Astrocyte of the cerebellum (primary cell): Measurements from ENCODE around the gene AQP12A.
"Not testable (repeated sequence)": the region's sequence is repeated elsewhere in the genome, so short reads cannot be mapped to it uniquely, and the experiment has no call there.

Source experiments
- DNase-seq: peaks from one replicate; pipeline ENCODE4 v3.0.0-alpha.2; 2011; ENCODE audit warnings: low read depth
- H3K4me3 ChIP-seq: 2 replicates; pipeline ENCODE4 v1.5.1; 2011; ENCODE audit warnings: mild to moderate bottlenecking, low read depth, low read length, moderate library complexity
- in situ Hi-C: cut with HindIII; loops from 2 replicates; pipeline ENCODE4 v1.10.0; 2017; ENCODE audit warnings: low sequenced_read_pairs
- TF ChIP-seq, protein P1 (sequence below): IDR thresholded peaks from 2 replicates; pipeline ENCODE4 v1.5.1; 2012; ENCODE audit warnings: low read length, low read depth, moderate library complexity, mild to moderate bottlenecking; ENCODE audit errors: missing control alignments

The AQP12A gene

DNA sequence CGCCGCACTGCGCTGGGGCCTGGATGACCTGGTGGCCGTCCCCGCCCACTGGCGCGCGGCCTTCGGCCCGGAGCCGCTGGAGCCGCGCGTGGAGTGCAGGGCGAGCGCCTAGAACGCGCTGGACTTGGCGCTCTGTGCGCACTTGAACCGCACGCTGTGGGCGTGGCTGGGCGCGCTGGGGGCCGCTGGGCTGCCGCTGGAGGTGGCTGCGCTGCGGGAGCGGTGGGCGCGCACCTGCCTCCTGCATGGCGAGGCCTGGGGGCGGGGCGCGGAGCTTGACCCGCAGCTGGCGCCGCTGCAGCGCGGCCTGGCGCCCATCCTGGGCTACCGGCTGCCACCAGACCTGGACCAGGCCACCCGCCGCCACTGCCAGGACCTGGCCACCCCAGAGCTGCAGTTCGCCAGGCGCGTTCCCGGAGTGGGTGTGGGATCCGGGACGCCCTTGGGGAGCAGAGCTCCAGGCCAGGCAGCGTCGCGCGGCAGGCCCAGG lies 18.9 kb upstream of the AQP12A start:
- no peak for DNase-seq
- TF ChIP-seq, protein P1, sequence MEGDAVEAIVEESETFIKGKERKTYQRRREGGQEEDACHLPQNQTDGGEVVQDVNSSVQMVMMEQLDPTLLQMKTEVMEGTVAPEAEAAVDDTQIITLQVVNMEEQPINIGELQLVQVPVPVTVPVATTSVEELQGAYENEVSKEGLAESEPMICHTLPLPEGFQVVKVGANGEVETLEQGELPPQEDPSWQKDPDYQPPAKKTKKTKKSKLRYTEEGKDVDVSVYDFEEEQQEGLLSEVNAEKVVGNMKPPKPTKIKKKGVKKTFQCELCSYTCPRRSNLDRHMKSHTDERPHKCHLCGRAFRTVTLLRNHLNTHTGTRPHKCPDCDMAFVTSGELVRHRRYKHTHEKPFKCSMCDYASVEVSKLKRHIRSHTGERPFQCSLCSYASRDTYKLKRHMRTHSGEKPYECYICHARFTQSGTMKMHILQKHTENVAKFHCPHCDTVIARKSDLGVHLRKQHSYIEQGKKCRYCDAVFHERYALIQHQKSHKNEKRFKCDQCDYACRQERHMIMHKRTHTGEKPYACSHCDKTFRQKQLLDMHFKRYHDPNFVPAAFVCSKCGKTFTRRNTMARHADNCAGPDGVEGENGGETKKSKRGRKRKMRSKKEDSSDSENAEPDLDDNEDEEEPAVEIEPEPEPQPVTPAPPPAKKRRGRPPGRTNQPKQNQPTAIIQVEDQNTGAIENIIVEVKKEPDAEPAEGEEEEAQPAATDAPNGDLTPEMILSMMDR: no peak
- in situ Hi-C loops: no loop called here
- H3K4me3 ChIP-seq: no peak overlapping the region

- in situ Hi-C loops, DNase-seq: not testable (repeated sequence)
Measured at GRCh38 chr2:240674461-240675184, 17.0 kb upstream of the AQP12A start.

GRCh38 chr2:240675345-240675744 lies 16.3 kb upstream of the AQP12A start:
- H3K4me3 ChIP-seq, DNase-seq, in situ Hi-C loops: not testable (repeated sequence)

More at GRCh38 chr2:240674461-240675184, 17.0 kb upstream of the AQP12A start:
- not testable (repeated sequence) for H3K4me3 ChIP-seq

GRCh38 chr2:240678043-240678442 lies 13.6 kb upstream of the AQP12A start:
- DNase-seq, H3K4me3 ChIP-seq, in situ Hi-C loops: not testable (repeated sequence)

GRCh38 chr2:240678909-240679308 lies 12.8 kb upstream of the AQP12A start:
- DNase-seq, H3K4me3 ChIP-seq, in situ Hi-C loops: not testable (repeated sequence)

DNA sequence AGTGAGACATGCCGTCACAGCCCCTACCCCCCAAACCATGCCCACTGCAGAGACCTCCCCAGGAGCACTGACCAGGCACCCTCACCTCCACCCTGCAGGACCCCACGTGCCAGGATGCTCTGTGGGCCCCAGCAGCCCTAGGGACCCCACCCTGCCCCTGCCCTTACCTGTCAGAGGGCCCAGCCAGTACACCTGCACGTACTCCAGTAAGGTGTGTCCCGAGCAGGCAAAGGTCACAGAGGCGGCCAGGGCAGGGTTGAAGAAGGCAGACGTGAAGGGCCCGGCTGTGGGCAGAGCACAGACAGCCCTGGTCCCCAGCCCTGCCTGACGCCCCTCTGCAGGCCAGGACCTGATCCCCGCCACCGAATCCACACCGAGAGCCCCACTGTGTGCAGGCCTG lies 11.5 kb upstream of the AQP12A start:
- DNase-seq, in situ Hi-C loops, H3K4me3 ChIP-seq: not testable (repeated sequence)

DNA sequence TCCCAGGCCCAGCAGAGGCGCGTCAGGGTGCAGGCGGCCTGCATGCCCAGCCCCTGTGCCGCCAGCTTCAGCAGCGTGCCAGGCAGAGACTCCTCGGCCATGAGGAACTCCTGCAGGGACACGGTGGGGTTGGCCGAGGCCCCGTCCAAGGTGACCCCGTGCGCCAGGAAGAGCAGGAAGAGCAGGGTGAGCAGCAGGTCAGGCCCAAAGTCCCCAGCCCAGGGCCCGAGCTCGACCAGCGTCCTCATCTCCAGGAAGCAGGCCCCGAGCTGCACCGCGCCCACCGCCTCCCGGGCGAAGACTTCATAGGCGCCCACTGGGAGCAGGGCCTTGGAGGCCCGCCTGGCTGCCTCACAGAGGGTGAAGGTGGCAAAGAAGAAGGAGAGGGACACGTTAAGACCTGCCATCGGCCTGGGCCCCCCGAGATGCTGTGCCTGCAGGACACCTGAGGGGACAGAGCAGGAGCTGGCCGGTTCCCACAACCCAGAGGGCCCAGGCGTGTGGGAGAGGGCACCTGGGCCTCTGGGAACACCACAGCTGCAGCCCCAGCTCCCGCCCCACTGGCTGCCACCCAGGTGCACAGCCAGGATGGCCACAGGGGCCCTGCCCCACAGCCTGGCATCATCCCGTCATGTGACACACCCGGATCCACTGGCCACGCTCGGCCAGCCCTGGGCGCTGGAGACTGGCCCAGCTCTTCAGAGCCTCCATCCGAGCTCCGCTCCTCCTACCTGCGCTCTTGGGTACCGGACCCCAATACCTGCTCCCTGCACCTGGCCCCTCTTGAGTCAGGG lies 9.0 kb upstream of the AQP12A start, which contains the start of gene AQP12B:
AQP12B (minus strand) TSS at position 455 of the 794 bp plus-strand sequence; CDS start at position 407, 48 bp downstream.
- in situ Hi-C loops, DNase-seq, H3K4me3 ChIP-seq: not testable (repeated sequence)

- not testable (repeated sequence) for DNase-seq
Measured at GRCh38 chr2:240683329-240683979, 8.2 kb upstream of the AQP12A start.

DNA sequence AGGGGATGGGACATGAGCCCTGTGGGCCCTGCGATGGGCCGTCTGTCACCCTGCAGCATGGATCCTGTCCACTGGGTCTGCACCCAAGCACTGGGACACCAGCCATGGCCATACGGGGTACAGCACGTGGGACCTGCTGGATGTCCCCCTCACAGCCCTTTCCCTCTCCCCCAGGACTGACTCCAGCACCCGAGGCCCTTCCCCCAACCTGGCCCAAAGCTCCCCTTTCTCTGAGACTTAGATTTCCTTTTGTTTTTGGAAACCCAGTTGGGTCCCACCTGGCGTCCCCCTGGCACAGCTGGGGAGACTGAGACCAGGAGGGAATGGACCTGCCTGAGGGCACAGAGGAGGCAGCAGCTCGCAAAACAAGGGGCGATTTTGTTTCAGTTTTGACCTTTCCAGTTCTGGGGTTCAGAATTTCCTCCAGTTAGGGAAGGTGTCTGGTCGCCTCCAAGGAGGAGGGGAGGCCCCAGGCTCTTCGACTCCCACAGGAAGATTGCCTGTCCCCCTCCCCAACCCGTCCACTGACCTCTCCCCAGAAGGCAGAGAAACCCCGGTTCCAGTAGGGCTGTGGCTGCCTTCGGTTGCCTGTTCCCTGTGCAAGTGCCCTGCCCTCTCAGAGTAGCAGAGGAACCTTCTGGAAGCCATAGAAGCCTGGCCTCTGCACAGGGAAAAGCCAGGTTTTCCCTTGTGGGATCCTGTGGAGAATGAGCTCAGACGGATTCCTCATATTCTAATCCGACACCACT lies 7.5 kb upstream of the AQP12A start:
- DNase-seq, H3K4me3 ChIP-seq, in situ Hi-C loops: not testable (repeated sequence)

More at GRCh38 chr2:240683329-240683979, 8.2 kb upstream of the AQP12A start:
- in situ Hi-C loops, H3K4me3 ChIP-seq: not testable (repeated sequence)

GRCh38 chr2:240685771-240686371 lies 5.8 kb upstream of the AQP12A start:
- in situ Hi-C loops: no loop called here
- TF ChIP-seq, protein P1: no peak
- no peak for DNase-seq
- no peak overlapping the region for H3K4me3 ChIP-seq
